H9 (cell line): ENCODE measurements around the gene CHPT1. TPM values are rescaled to one million over a fixed set of nuclear protein-coding genes. Genes with fewer than 3 reads are reported as not detected.

ENCODE experiments used
- DNase-seq: peaks from one replicate; pipeline ENCODE4 v3.0.0-alpha.2; 2017
- H2AFZ ChIP-seq: one replicate; pipeline ENCODE4 v1.6.1; 2013; ENCODE audit warnings: mild to moderate bottlenecking, low read length, control low read depth, moderate library complexity
- H2AK5ac ChIP-seq: 2 replicates; pipeline ENCODE4 v1.6.1; 2013; ENCODE audit warnings: low read length, control low read depth, mixed read lengths; ENCODE audit not compliant: insufficient read length
- H2BK120ac ChIP-seq: one replicate; pipeline ENCODE4 v1.6.1; 2013; ENCODE audit warnings: low read depth, mild to moderate bottlenecking, low read length, control low read depth, inconsistent platforms; ENCODE audit not compliant: poor library complexity, severe bottlenecking
- H2BK12ac ChIP-seq: 2 replicates; pipeline ENCODE4 v1.6.1; 2013; ENCODE audit warnings: low read length, control low read depth, mixed read lengths, low read depth; ENCODE audit not compliant: insufficient read length
- H2BK15ac ChIP-seq: 2 replicates; pipeline ENCODE4 v1.6.1; 2013; ENCODE audit warnings: low read depth, low read length, control low read depth
- H2BK20ac ChIP-seq: one replicate; pipeline ENCODE4 v1.6.1; 2013; ENCODE audit warnings: low read depth, mild to moderate bottlenecking, low read length, control low read depth, inconsistent platforms; ENCODE audit not compliant: poor library complexity, severe bottlenecking
- H2BK5ac ChIP-seq: 2 replicates; pipeline ENCODE4 v1.6.1; 2013; ENCODE audit warnings: low read length, control low read depth, mixed read lengths; ENCODE audit not compliant: insufficient read length
- H3K14ac ChIP-seq: 2 replicates; pipeline ENCODE4 v1.6.1; 2013; ENCODE audit warnings: low read length, control low read depth; ENCODE audit not compliant: insufficient read depth
- H3K18ac ChIP-seq: 2 replicates; pipeline ENCODE4 v1.6.1; 2013; ENCODE audit warnings: low read depth, mild to moderate bottlenecking, mixed read lengths, low read length, control low read depth; ENCODE audit not compliant: insufficient read length
- H3K23ac ChIP-seq: 2 replicates; pipeline ENCODE4 v1.6.1; 2013; ENCODE audit warnings: low read length, control low read depth, mixed read lengths, low read depth; ENCODE audit not compliant: insufficient read length
- H3K23me2 ChIP-seq: 2 replicates; pipeline ENCODE4 v1.6.1; 2013; ENCODE audit warnings: low read depth, mild to moderate bottlenecking, mixed read lengths, low read length, control low read depth; ENCODE audit not compliant: insufficient read length, poor library complexity, severe bottlenecking
- H3K27ac ChIP-seq: 2 replicates; pipeline ENCODE4 v1.5.1; 2013; ENCODE audit warnings: low read length, control low read depth, mixed read lengths, low read depth; ENCODE audit not compliant: insufficient read length
- H3K27me3 ChIP-seq: 2 replicates; pipeline ENCODE4 v1.6.1; 2013; ENCODE audit warnings: low read length, control low read depth, inconsistent platforms; ENCODE audit not compliant: insufficient read depth
- H3K4ac ChIP-seq: 2 replicates; pipeline ENCODE4 v1.6.1; 2013; ENCODE audit warnings: low read depth, mild to moderate bottlenecking, control low read depth, inconsistent platforms, low read length, moderate library complexity
- H3K4me1 ChIP-seq: 2 replicates; pipeline ENCODE4 v1.6.1; 2013; ENCODE audit warnings: low read length, control low read depth, inconsistent platforms; ENCODE audit not compliant: insufficient read depth
- H3K4me2 ChIP-seq: 2 replicates; pipeline ENCODE4 v1.6.1; 2013; ENCODE audit warnings: low read length, control low read depth, mixed read lengths; ENCODE audit not compliant: insufficient read length, insufficient read depth
- H3K56ac ChIP-seq: 2 replicates; pipeline ENCODE4 v1.6.1; 2013; ENCODE audit warnings: low read depth, mild to moderate bottlenecking, mixed read lengths, low read length, control low read depth; ENCODE audit not compliant: insufficient read length
- H3K79me1 ChIP-seq: 2 replicates; pipeline ENCODE4 v1.6.1; 2013; ENCODE audit warnings: low read depth, mild to moderate bottlenecking, moderate library complexity, low read length, control low read depth, inconsistent platforms; ENCODE audit not compliant: insufficient read depth, poor library complexity, severe bottlenecking
- H3K79me2 ChIP-seq: 2 replicates; pipeline ENCODE4 v1.6.1; 2013; ENCODE audit warnings: low read length, control low read depth, inconsistent platforms; ENCODE audit not compliant: insufficient read depth
- H3K9ac ChIP-seq: 2 replicates; pipeline ENCODE4 v1.6.1; 2013; ENCODE audit warnings: low read length, control low read depth, mixed read lengths; ENCODE audit not compliant: insufficient read length; ENCODE audit errors: extremely low read depth
- H3K9me3 ChIP-seq: one replicate; pipeline ENCODE4 v1.6.1; 2013; ENCODE audit warnings: low read depth, low read length, inconsistent platforms; ENCODE audit not compliant: control insufficient read depth
- H3T11ph ChIP-seq: one replicate; pipeline ENCODE4 v1.6.1; 2013; ENCODE audit warnings: mild to moderate bottlenecking, low read length, control low read depth, inconsistent platforms
- H4K20me1 ChIP-seq: one replicate; pipeline ENCODE4 v1.6.1; 2013; ENCODE audit not compliant: control insufficient read depth, insufficient read length, insufficient read depth
- H4K5ac ChIP-seq: 2 replicates; pipeline ENCODE4 v1.6.1; 2013; ENCODE audit warnings: low read depth, mild to moderate bottlenecking, mixed read lengths, low read length, control low read depth; ENCODE audit not compliant: insufficient read length
- H4K8ac ChIP-seq: replicated peaks from 2 replicates; pipeline ENCODE4 v1.6.1; 2013; ENCODE audit warnings: low read length, control low read depth, mixed read lengths, low read depth; ENCODE audit not compliant: insufficient read length
- H4K91ac ChIP-seq: 2 replicates; pipeline ENCODE4 v1.6.1; 2013; ENCODE audit warnings: low read depth, mild to moderate bottlenecking, moderate library complexity, mixed read lengths, low read length, control low read depth; ENCODE audit not compliant: insufficient read length
- H3K27ac Mint-ChIP-seq, 3 experiments: 2 replicates in 2 of 3; 3 replicates in 1 of 3; pipeline ENCODE4 v1.8.0; 2020 to 2021; ENCODE audit warnings: mixed read lengths in 3 of 3, mild to moderate bottlenecking in 1 of 3, moderate library complexity in 1 of 3
- H3K27me3 Mint-ChIP-seq: 2 replicates; pipeline ENCODE4 v1.8.0; 2021; ENCODE audit warnings: low read depth, mild to moderate bottlenecking, moderate library complexity, mixed read lengths
- H3K36me3 Mint-ChIP-seq, 3 experiments: 2 replicates in 2 of 3; 3 replicates in 1 of 3; pipeline ENCODE4 v1.8.0; 2020 to 2021; ENCODE audit warnings: low read depth in 3 of 3, mixed read lengths in 3 of 3; ENCODE audit not compliant: insufficient read depth in 1 of 3
- H3K4me1 Mint-ChIP-seq, 2 experiments: 2 replicates each; pipeline ENCODE4 v1.8.0; 2020; ENCODE audit warnings: mixed read lengths in 2 of 2
- H3K4me3 Mint-ChIP-seq, 2 experiments: 2 replicates in 1 of 2; 3 replicates in 1 of 2; pipeline ENCODE4 v1.8.0; 2020 to 2021; ENCODE audit warnings: mild to moderate bottlenecking in 2 of 2, mixed read lengths in 2 of 2, moderate library complexity in 1 of 2
- H3K9me3 Mint-ChIP-seq, 2 experiments: 2 replicates in 1 of 2; 3 replicates in 1 of 2; pipeline ENCODE4 v1.8.0; 2020; ENCODE audit warnings: mild to moderate bottlenecking in 2 of 2, mixed read lengths in 2 of 2, moderate library complexity in 1 of 2
- WGBS: extraction: QIAGEN DNeasy Blood & Tissue Kit; methylation state at CpG from one replicate; pipeline ENCODE4 v1.1.7; 2013; ENCODE audit warnings: missing lambda C conversion rate, low lambda C conversion rate, mixed read lengths; ENCODE audit not compliant: insufficient read length; ENCODE audit errors: extremely low coverage; 5-methylcytosine and 5-hydroxymethylcytosine counted together
- total RNA-seq: library from RNA; stranded (reverse); gene quantifications from 2 replicates; pipeline ENCODE4 v1.2.1, GENCODE V29; 2021
- TF ChIP-seq, protein P1 (sequence below): fragments of 200-600 bp; sonication (generic); conservative IDR thresholded peaks from 3 replicates; pipeline ENCODE4 v1.8.0; 2021; ENCODE audit warnings: antibody characterized with exemption, mild to moderate bottlenecking

CHPT1 gene
- total RNA-seq, 1 experiment from 2014 or later = 17.1 TPM

GRCh38 chr12:101777485-101777884 is 80.0 kb downstream of the CHPT1 start:
- no CpG with 5 or more reads among the region's 3 CpGs for WGBS
- no peak overlapping the region for H3T11ph ChIP-seq
- peaks cover 0 to 2% of the 10 kb centered on the region in 2 experiments; a peak in 1 of 4 replicates for H3K4me1 Mint-ChIP-seq
- H4K8ac ChIP-seq = no peak overlapping the region
- TF ChIP-seq, protein P1, sequence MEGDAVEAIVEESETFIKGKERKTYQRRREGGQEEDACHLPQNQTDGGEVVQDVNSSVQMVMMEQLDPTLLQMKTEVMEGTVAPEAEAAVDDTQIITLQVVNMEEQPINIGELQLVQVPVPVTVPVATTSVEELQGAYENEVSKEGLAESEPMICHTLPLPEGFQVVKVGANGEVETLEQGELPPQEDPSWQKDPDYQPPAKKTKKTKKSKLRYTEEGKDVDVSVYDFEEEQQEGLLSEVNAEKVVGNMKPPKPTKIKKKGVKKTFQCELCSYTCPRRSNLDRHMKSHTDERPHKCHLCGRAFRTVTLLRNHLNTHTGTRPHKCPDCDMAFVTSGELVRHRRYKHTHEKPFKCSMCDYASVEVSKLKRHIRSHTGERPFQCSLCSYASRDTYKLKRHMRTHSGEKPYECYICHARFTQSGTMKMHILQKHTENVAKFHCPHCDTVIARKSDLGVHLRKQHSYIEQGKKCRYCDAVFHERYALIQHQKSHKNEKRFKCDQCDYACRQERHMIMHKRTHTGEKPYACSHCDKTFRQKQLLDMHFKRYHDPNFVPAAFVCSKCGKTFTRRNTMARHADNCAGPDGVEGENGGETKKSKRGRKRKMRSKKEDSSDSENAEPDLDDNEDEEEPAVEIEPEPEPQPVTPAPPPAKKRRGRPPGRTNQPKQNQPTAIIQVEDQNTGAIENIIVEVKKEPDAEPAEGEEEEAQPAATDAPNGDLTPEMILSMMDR = no peak
- no peak overlapping the region for H3K18ac ChIP-seq
- no peak overlapping the region for H3K27ac ChIP-seq
- H3K4ac ChIP-seq = no peak overlapping the region
- no peaks in the 10 kb centered on the region for H3K9me3 Mint-ChIP-seq
- no peak overlapping the region for H2AK5ac ChIP-seq
- H4K91ac ChIP-seq = no peak overlapping the region
- H4K20me1 ChIP-seq = no peaks in the 10 kb centered on the region
- no peak overlapping the region for H2BK5ac ChIP-seq
- peaks cover 3 to 40% (median 25%) of the 10 kb centered on the region in 3 experiments; a peak in 6 of 7 replicates for H3K36me3 Mint-ChIP-seq
- H3K4me3 Mint-ChIP-seq = no peak overlapping the region
- no peak overlapping the region for H2BK15ac ChIP-seq
- peak overlapping the region in 2 of 3 experiments; percentile 53 to 55; a peak in 4 of 7 replicates for H3K27ac Mint-ChIP-seq
- no peak for DNase-seq
- no peaks in the 10 kb centered on the region for H3K79me2 ChIP-seq
- no peak overlapping the region for H3K23ac ChIP-seq
- no peaks in the 10 kb centered on the region for H3K9me3 ChIP-seq
- no peak overlapping the region for H3K14ac ChIP-seq
- no peak overlapping the region for H2BK12ac ChIP-seq
- no peak overlapping the region for H3K56ac ChIP-seq
- H2BK120ac ChIP-seq = no peak overlapping the region
- H3K4me2 ChIP-seq = no peak overlapping the region
- H3K27me3 ChIP-seq = no peaks in the 10 kb centered on the region
- H3K27me3 Mint-ChIP-seq = no peaks in the 10 kb centered on the region
- H2AFZ ChIP-seq = no peak overlapping the region
- no peaks in the 10 kb centered on the region for H3K23me2 ChIP-seq
- no peak overlapping the region for H4K5ac ChIP-seq
- H3K4me1 ChIP-seq = no peaks in the 10 kb centered on the region
- H3K9ac ChIP-seq = no peak overlapping the region
- no peaks in the 10 kb centered on the region for H3K79me1 ChIP-seq
- H2BK20ac ChIP-seq = no peak overlapping the region
